ENCODE results near the gene TEK. TPM values are rescaled to one million over a fixed set of nuclear protein-coding genes. Genes with fewer than 3 reads are reported as not detected.

Gene TEK
- total RNA-seq, 1 donor from 2014 or later: 0.89 TPM

DNA sequence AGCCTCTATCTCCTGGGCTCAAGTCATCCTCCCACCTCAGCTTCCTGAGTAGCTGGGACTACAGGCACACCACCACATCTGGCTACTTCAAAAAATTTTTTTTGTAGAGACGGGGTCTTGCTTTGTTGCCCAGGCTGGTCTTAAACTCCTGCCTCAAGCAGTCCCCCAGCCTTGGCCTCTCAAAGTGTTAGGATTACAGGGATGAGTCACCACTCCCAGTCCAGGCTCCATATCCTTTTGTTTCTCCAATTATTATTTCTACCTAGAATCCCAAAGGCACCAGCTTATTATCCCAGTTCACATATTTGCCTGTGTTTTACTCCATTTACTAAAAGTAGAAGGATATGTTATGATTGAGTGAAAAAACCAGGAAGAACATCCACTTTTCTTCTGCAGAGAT, 84.9 kb downstream of the TEK start:
- TF ChIP-seq, protein P1, sequence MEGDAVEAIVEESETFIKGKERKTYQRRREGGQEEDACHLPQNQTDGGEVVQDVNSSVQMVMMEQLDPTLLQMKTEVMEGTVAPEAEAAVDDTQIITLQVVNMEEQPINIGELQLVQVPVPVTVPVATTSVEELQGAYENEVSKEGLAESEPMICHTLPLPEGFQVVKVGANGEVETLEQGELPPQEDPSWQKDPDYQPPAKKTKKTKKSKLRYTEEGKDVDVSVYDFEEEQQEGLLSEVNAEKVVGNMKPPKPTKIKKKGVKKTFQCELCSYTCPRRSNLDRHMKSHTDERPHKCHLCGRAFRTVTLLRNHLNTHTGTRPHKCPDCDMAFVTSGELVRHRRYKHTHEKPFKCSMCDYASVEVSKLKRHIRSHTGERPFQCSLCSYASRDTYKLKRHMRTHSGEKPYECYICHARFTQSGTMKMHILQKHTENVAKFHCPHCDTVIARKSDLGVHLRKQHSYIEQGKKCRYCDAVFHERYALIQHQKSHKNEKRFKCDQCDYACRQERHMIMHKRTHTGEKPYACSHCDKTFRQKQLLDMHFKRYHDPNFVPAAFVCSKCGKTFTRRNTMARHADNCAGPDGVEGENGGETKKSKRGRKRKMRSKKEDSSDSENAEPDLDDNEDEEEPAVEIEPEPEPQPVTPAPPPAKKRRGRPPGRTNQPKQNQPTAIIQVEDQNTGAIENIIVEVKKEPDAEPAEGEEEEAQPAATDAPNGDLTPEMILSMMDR (conservative IDR thresholded peaks at IDR 0.05): no peak
- Mint-ChIP-seq H3K27ac (ENCODE audit: unreplicated experiment) (no peak overlapping the region), H3K9me3 (no peaks in the 10 kb centered on the region), H3K4me3 (no peak overlapping the region), H3K27me3 (ENCODE audit: low read depth) (no peaks in the 10 kb centered on the region), H3K36me3 (ENCODE audit: low read depth) (no peaks in the 10 kb centered on the region), H3K4me1 (no peaks in the 10 kb centered on the region)
- no peak for DNase-seq (ENCODE audit: low read depth, low spot score)

DNA sequence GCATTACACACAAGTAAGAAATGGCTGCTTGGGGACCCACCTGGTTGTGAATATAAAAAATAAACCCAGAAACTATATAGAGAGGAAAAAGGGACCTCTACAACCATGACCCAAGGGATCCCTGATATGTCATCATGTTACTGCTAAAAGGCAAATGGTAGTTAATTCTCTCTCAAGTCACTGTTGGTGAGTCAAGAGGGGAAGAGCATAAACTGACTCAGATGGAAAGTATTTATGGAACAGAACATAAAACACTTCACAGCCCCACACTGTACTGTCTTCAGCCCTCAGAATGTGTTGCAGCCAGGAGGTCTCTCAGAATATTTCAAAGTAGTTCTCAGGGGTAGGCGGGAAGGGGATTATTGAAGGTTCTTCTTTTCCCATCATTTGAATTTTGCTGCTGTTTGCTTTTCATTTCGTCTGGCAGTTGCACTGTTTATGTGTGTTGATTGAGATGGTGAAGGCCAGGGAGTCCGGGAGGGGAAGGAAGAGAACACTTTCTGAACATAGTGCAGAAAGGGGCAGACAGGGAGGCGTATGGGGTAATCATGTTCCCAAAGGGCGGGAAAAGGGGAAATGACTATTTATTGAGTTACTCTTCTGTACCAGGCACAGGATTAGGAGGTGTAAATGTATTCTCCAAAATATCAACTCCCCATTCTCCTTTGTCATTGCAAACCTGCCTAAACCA, 85.5 kb downstream of the TEK start:
- TF ChIP-seq, protein P1 (conservative IDR thresholded peaks at IDR 0.05): no peak
- no peak for DNase-seq (ENCODE audit: low read depth, low spot score)
- no peak overlapping the region for H3K4me3 Mint-ChIP-seq
- H3K27me3 Mint-ChIP-seq (ENCODE audit: low read depth): no peaks in the 10 kb centered on the region
- H3K9me3 Mint-ChIP-seq: no peaks in the 10 kb centered on the region
- H3K36me3 Mint-ChIP-seq (ENCODE audit: low read depth): no peaks in the 10 kb centered on the region
- H3K27ac Mint-ChIP-seq (ENCODE audit: unreplicated experiment): no peak overlapping the region
- H3K4me1 Mint-ChIP-seq: no peaks in the 10 kb centered on the region

DNA sequence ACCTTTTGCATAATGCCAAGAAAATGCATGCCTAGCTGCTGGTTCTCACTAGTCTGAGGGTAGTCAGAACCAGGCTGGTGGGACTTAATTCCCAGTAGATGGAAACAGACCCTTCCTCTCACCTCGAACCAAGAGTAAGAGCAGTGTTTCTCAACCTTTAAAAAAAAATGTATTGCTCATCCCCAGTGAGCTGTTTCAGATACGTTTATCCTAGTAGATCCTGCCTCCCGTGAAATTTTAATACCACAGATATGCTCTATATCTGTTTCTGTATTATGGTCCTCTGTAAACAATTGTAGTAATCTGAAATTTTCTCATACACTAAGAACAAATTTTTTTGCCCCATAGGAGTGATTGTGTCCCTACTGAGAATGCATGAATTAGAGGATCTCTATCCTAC, 86.2 kb downstream of the TEK start:
- Mint-ChIP-seq H3K9me3 (no peaks in the 10 kb centered on the region), H3K27ac (ENCODE audit: unreplicated experiment) (no peak overlapping the region), H3K4me3 (no peak overlapping the region), H3K36me3 (ENCODE audit: low read depth) (no peaks in the 10 kb centered on the region), H3K27me3 (ENCODE audit: low read depth) (no peaks in the 10 kb centered on the region), H3K4me1 (no peaks in the 10 kb centered on the region)
- no peak for DNase-seq (ENCODE audit: low read depth, low spot score)
- TF ChIP-seq, protein P1 (conservative IDR thresholded peaks at IDR 0.05): no peak

DNA sequence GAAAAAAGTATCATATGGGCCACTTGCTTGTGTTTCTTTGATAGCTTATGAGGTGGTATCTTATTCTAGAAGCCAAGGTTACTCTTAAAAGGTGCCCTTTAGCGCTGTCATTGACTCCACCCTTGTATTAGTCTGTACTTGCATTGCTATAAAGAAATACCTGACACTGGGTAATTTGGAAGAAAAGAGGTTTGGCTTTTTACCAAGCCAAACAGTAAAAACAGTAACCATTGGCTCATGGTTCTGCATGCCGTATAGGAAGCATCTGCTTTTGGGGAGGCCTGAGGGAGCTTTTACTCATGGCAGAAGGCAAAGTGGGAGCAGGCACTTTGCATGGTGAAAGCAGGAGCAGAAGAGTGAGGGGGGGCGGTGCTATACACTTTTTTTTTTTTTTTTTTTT, 87.4 kb downstream of the TEK start:
- Mint-ChIP-seq H3K4me1 (no peaks in the 10 kb centered on the region), H3K36me3 (ENCODE audit: low read depth) (no peaks in the 10 kb centered on the region), H3K27me3 (ENCODE audit: low read depth) (no peaks in the 10 kb centered on the region), H3K27ac (ENCODE audit: unreplicated experiment) (no peak overlapping the region), H3K4me3 (no peak overlapping the region), H3K9me3 (no peaks in the 10 kb centered on the region)
- DNase-seq (ENCODE audit: low read depth, low spot score): no peak
- TF ChIP-seq, protein P1 (conservative IDR thresholded peaks at IDR 0.05): no peak

DNA sequence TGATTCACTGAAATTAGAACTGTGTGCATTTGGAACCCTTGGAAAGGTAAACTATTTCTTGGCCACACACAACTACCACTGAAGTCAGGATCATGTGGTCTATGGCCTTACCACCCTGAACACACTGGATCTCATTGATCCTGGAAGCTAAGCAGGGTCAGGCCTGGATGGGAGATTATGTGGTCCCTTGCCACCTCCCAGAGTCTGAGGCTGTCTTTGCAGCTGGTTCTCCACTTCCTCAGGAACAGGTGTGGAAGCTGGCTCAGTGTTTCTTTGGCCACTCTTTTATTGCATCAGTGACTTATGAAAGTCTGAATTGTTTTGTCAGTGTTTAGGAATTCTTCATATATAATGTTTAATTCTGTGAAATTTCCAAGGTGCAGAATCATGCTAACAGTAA, 89.2 kb downstream of the TEK start:
- H3K4me3 Mint-ChIP-seq: no peak overlapping the region
- no peaks in the 10 kb centered on the region for H3K4me1 Mint-ChIP-seq
- TF ChIP-seq, protein P1 (conservative IDR thresholded peaks at IDR 0.05): no peak
- no peak overlapping the region for H3K27ac Mint-ChIP-seq (ENCODE audit: unreplicated experiment)
- no peaks in the 10 kb centered on the region for H3K27me3 Mint-ChIP-seq (ENCODE audit: low read depth)
- no peaks in the 10 kb centered on the region for H3K36me3 Mint-ChIP-seq (ENCODE audit: low read depth)
- DNase-seq (ENCODE audit: low read depth, low spot score): no peak
- H3K9me3 Mint-ChIP-seq: no peaks in the 10 kb centered on the region
